Measurements from ENCODE around the gene A2M. TPM values are rescaled to one million over a fixed set of nuclear protein-coding genes. Genes with fewer than 3 reads are reported as not detected.
A peak's percentile ranks its signal among the peaks of the same experiment; 100 is the strongest.

The A2M gene
- total RNA-seq, 2 experiments from 2014 or later: 0.16 TPM; not detected in 1

GRCh38 chr12:9048930-9049329, 66.8 kb downstream of the A2M start:
- CTCF ChIA-PET: interaction anchor here (0.7 to 6.3 kb wide), 47 partner anchors 8 to 702 kb away, joined by 3 to 117 read pairs (median 6); partner anchors contain the start of genes M6PR and PHC1
- H3K4me1 Mint-ChIP-seq: peaks cover 13% of the 10 kb centered on the region
- no peak overlapping the region for H3K27ac Mint-ChIP-seq
- DNase-seq: no peak
- H3K9me3 Mint-ChIP-seq (ENCODE audit: low read depth): peaks cover 7% of the 10 kb centered on the region
- peaks cover 4% of the 10 kb centered on the region for H3K36me3 Mint-ChIP-seq (ENCODE audit: low read depth)
- no peak for ATAC-seq
- intact Hi-C loops (cut with DNase I, micrococcal nuclease): loop anchor here (1.0 to 10.0 kb wide), 8 partner anchors 99 to 504 kb away; partner anchors contain the start of gene CLEC4E (in 1 of the 2)
- H3K27me3 Mint-ChIP-seq: no peaks in the 10 kb centered on the region
- H3K4me3 Mint-ChIP-seq: no peak overlapping the region
- POLR2A ChIA-PET: interaction anchor here (0.8 kb wide), 1 partner anchor 100 kb away, joined by 5 read pairs; the partner anchor contains the start of gene M6PR

- H3K9me3 Mint-ChIP-seq (ENCODE audit: low read depth): peaks cover 7% of the 10 kb centered on the region
- DNase-seq: no peak
- peaks cover 17% of the 10 kb centered on the region for H3K4me1 Mint-ChIP-seq
- no peak for ATAC-seq
- ChIA-PET CTCF (interaction anchor here (0.8 to 6.3 kb wide), 10 partner anchors 9 to 234 kb away, joined by 3 to 117 read pairs (median 4); partner anchors contain the start of gene M6PR), POLR2A (no interaction called here)
- H3K36me3 Mint-ChIP-seq (ENCODE audit: low read depth): peaks cover 4% of the 10 kb centered on the region
- intact Hi-C loops (cut with DNase I, micrococcal nuclease): loop anchor here in 1 of 2 experiments (10.0 kb wide), 1 partner anchor 502 kb away; the partner anchor contains the start of gene CLEC4E
- no peak overlapping the region for H3K4me3 Mint-ChIP-seq
- no peaks in the 10 kb centered on the region for H3K27me3 Mint-ChIP-seq
- no peak overlapping the region for H3K27ac Mint-ChIP-seq
Observed at GRCh38 chr12:9047105-9047504, 68.6 kb downstream of the A2M start.

- Mint-ChIP-seq H3K27ac (no peak overlapping the region), H3K4me3 (no peak overlapping the region), H3K9me3 (ENCODE audit: low read depth) (peaks cover 7% of the 10 kb centered on the region), H3K36me3 (ENCODE audit: low read depth) (peaks cover 4% of the 10 kb centered on the region), H3K4me1 (peaks cover 30% of the 10 kb centered on the region), H3K27me3 (no peaks in the 10 kb centered on the region)
- intact Hi-C loops (cut with DNase I, micrococcal nuclease): loop anchor here (2.0 to 10.0 kb wide), 2 partner anchors 355 to 499 kb away; partner anchors contain the start of gene CLEC4E (in 1 of the 2)
- no peak for DNase-seq
- ChIA-PET POLR2A (interaction anchor here (0.6 kb wide), 1 partner anchor 966 kb away, joined by 3 read pairs; no protein-coding TSS in a partner anchor), CTCF (interaction anchor here (0.6 to 1.4 kb wide), 5 partner anchors 13 to 183 kb away, joined by 3 read pairs; no protein-coding TSS in a partner anchor)
- ATAC-seq: no peak
Observed at GRCh38 chr12:9043766-9044165, 72.0 kb downstream of the A2M start.

GRCh38 chr12:9041321-9041720, 74.4 kb downstream of the A2M start:
- peaks cover 7% of the 10 kb centered on the region for H3K9me3 Mint-ChIP-seq (ENCODE audit: low read depth)
- ATAC-seq (no peak), DNase-seq (no peak)
- POLR2A ChIA-PET: no interaction called here
- H3K4me3 Mint-ChIP-seq: no peak overlapping the region
- intact Hi-C loops (cut with DNase I, micrococcal nuclease): loop anchor here in 1 of 2 experiments (10.0 kb wide), 1 partner anchor 497 kb away; the partner anchor contains the start of gene CLEC4E
- CTCF ChIA-PET: interaction anchor here (0.6 to 2.2 kb wide), 7 partner anchors 9 to 805 kb away, joined by 3 to 17 read pairs (median 4); partner anchors contain the start of gene M6PR
- H3K4me1 Mint-ChIP-seq: peaks cover 46% of the 10 kb centered on the region
- no peaks in the 10 kb centered on the region for H3K27me3 Mint-ChIP-seq
- H3K27ac Mint-ChIP-seq: no peak overlapping the region
- H3K36me3 Mint-ChIP-seq (ENCODE audit: low read depth): peaks cover 4% of the 10 kb centered on the region

- no peaks in the 10 kb centered on the region for H3K27me3 Mint-ChIP-seq
- ATAC-seq (peak; percentile 55), DNase-seq (no peak)
- no peak overlapping the region for H3K4me3 Mint-ChIP-seq
- peaks cover 3% of the 10 kb centered on the region for H3K9me3 Mint-ChIP-seq (ENCODE audit: low read depth)
- H3K4me1 Mint-ChIP-seq: peaks cover 48% of the 10 kb centered on the region
- peak overlapping the region; percentile 13 for H3K27ac Mint-ChIP-seq
- ChIA-PET CTCF (interaction anchor here (0.7 to 2.2 kb wide), 6 partner anchors 10 to 356 kb away, joined by 3 to 17 read pairs (median 5); partner anchors contain the start of gene M6PR), POLR2A (no interaction called here)
- intact Hi-C loops (cut with DNase I, micrococcal nuclease): loop anchor here in 1 of 2 experiments (10.0 kb wide), 1 partner anchor 496 kb away; the partner anchor contains the start of gene CLEC4E
- peaks cover under 1% of the 10 kb centered on the region for H3K36me3 Mint-ChIP-seq (ENCODE audit: low read depth)
Observed at GRCh38 chr12:9040484-9041186, 75.1 kb downstream of the A2M start.

- H3K4me1 Mint-ChIP-seq: peaks cover 48% of the 10 kb centered on the region
- H3K27me3 Mint-ChIP-seq: no peaks in the 10 kb centered on the region
- ChIA-PET CTCF (interaction anchor here (0.8 to 5.4 kb wide), 25 partner anchors 10 to 390 kb away, joined by 3 to 114 read pairs (median 5); partner anchors contain the start of genes M6PR and PHC1), POLR2A (interaction anchor here (0.7 to 1.0 kb wide), 2 partner anchors 85 to 90 kb away, joined by 7 to 9 read pairs; partner anchors contain the start of gene M6PR)
- ATAC-seq (peak; percentile 78), DNase-seq (no peak)
- no peak overlapping the region for H3K27ac Mint-ChIP-seq
- peaks cover 3% of the 10 kb centered on the region for H3K9me3 Mint-ChIP-seq (ENCODE audit: low read depth)
- peaks cover 7% of the 10 kb centered on the region for H3K36me3 Mint-ChIP-seq (ENCODE audit: low read depth)
- intact Hi-C loops (cut with DNase I, micrococcal nuclease): loop anchor here (1.0 to 5.0 kb wide), 5 partner anchors 42 to 547 kb away; partner anchors contain the start of gene PHC1 (in 2 of the 2)
- no peak overlapping the region for H3K4me3 Mint-ChIP-seq
Observed at GRCh38 chr12:9039397-9039977, 76.2 kb downstream of the A2M start.

- ChIA-PET POLR2A (no interaction called here), CTCF (interaction anchor here (0.8 to 5.4 kb wide), 9 partner anchors 9 to 147 kb away, joined by 3 to 114 read pairs (median 4); partner anchors contain the start of gene M6PR)
- Mint-ChIP-seq H3K27me3 (no peaks in the 10 kb centered on the region), H3K27ac (no peak overlapping the region), H3K36me3 (ENCODE audit: low read depth) (peaks cover 13% of the 10 kb centered on the region), H3K4me3 (no peak overlapping the region), H3K9me3 (ENCODE audit: low read depth) (peaks cover 3% of the 10 kb centered on the region), H3K4me1 (peaks cover 62% of the 10 kb centered on the region)
- intact Hi-C loops (cut with DNase I, micrococcal nuclease): loop anchor here (5.0 kb wide), 2 partner anchors 40 to 545 kb away; no protein-coding TSS in a partner anchor
- DNase-seq (no peak), ATAC-seq (peak; percentile 45)
Observed at GRCh38 chr12:9037431-9037830, 78.3 kb downstream of the A2M start.

GRCh38 chr12:9036227-9036626, 79.5 kb downstream of the A2M start:
- H3K9me3 Mint-ChIP-seq (ENCODE audit: low read depth): peaks cover 3% of the 10 kb centered on the region
- DNase-seq (no peak), ATAC-seq (no peak)
- H3K4me3 Mint-ChIP-seq: no peak overlapping the region
- no peaks in the 10 kb centered on the region for H3K27me3 Mint-ChIP-seq
- no peak overlapping the region for H3K27ac Mint-ChIP-seq
- H3K4me1 Mint-ChIP-seq: peaks cover 71% of the 10 kb centered on the region
- H3K36me3 Mint-ChIP-seq (ENCODE audit: low read depth): peaks cover 13% of the 10 kb centered on the region
- ChIA-PET CTCF (interaction anchor here (0.8 to 5.4 kb wide), 5 partner anchors 10 to 88 kb away, joined by 3 to 114 read pairs (median 4); partner anchors contain the start of gene M6PR), POLR2A (no interaction called here)
- intact Hi-C loops (cut with DNase I, micrococcal nuclease): loop anchor here (5.0 kb wide), 2 partner anchors 39 to 544 kb away; no protein-coding TSS in a partner anchor

- H3K4me3 Mint-ChIP-seq: no peak overlapping the region
- ATAC-seq (peak; percentile 47), DNase-seq (no peak)
- POLR2A ChIA-PET: interaction anchor here (0.7 kb wide), 1 partner anchor 46 kb away, joined by 3 read pairs; no protein-coding TSS in a partner anchor
- H3K27me3 Mint-ChIP-seq: no peaks in the 10 kb centered on the region
- intact Hi-C loops (cut with DNase I, micrococcal nuclease): no loop called here
- peaks cover 13% of the 10 kb centered on the region for H3K36me3 Mint-ChIP-seq (ENCODE audit: low read depth)
- CTCF ChIA-PET: interaction anchor here (1.0 to 5.4 kb wide), 4 partner anchors 15 to 84 kb away, joined by 3 to 55 read pairs (median 4); partner anchors contain the start of gene M6PR
- peaks cover 70% of the 10 kb centered on the region for H3K4me1 Mint-ChIP-seq
- H3K9me3 Mint-ChIP-seq (ENCODE audit: low read depth): peaks cover 3% of the 10 kb centered on the region
- H3K27ac Mint-ChIP-seq: no peak overlapping the region
Observed at GRCh38 chr12:9034095-9034494, 81.6 kb downstream of the A2M start.

- CTCF ChIA-PET: interaction anchor here (0.7 to 1.9 kb wide), 3 partner anchors 16 to 142 kb away, joined by 3 to 7 read pairs (median 6); partner anchors contain the start of gene M6PR
- intact Hi-C loops (cut with DNase I, micrococcal nuclease): no loop called here
- Mint-ChIP-seq H3K36me3 (ENCODE audit: low read depth) (peaks cover 17% of the 10 kb centered on the region), H3K9me3 (ENCODE audit: low read depth) (peaks cover 6% of the 10 kb centered on the region), H3K4me3 (no peak overlapping the region), H3K27ac (no peak overlapping the region), H3K4me1 (peaks cover 69% of the 10 kb centered on the region), H3K27me3 (no peaks in the 10 kb centered on the region)
- ATAC-seq (peak; percentile 12), DNase-seq (no peak)
- POLR2A ChIA-PET: interaction anchor here (0.7 kb wide), 1 partner anchor 46 kb away, joined by 3 read pairs; no protein-coding TSS in a partner anchor
Observed at GRCh38 chr12:9033265-9033887, 82.3 kb downstream of the A2M start.

All from activated CD4-positive, alpha-beta T cell treated with anti-CD3 and anti-CD28 coated beads for 36 hours (primary cell).